OCI-LY3 (cell line): ENCODE results near the gene PREX1.

Experiments
- EZH2phosphoT487 ChIP-seq: fragments of 200-600 bp; shearing (Covaris generic); IDR thresholded peaks from 2 replicates; pipeline ENCODE4 v1.6.1; 2018; ENCODE audit warnings: antibody characterized with exemption, mixed run types, low read depth
- TF ChIP-seq, protein P1 (sequence below): fragments of 200-600, 300-600 bp; sonication (generic); IDR thresholded peaks from 2 replicates; pipeline ENCODE4 v1.5.1; 2014; ENCODE audit warnings: antibody characterized with exemption, low read length, low read depth

DNA sequence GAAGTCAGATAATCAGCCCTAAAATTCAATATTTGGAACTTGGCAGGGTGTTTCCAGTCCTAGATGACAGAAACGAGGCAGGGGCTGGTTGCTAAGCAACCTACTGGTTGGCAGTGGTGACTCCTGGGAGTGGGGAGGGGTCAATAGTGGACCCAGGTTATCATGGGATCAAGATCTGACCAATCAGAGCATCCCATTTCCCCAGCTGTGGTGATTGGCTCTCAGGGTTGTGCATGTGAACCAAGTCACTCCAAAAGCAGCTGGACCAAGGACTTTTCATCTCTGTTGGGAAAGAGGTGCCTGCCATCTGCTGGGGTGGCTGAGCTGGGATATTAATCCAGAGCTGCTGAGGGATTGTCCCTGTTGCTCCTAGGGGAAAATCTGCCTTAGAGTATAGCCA, 253.4 kb downstream of the PREX1 start:
- TF ChIP-seq, protein P1, sequence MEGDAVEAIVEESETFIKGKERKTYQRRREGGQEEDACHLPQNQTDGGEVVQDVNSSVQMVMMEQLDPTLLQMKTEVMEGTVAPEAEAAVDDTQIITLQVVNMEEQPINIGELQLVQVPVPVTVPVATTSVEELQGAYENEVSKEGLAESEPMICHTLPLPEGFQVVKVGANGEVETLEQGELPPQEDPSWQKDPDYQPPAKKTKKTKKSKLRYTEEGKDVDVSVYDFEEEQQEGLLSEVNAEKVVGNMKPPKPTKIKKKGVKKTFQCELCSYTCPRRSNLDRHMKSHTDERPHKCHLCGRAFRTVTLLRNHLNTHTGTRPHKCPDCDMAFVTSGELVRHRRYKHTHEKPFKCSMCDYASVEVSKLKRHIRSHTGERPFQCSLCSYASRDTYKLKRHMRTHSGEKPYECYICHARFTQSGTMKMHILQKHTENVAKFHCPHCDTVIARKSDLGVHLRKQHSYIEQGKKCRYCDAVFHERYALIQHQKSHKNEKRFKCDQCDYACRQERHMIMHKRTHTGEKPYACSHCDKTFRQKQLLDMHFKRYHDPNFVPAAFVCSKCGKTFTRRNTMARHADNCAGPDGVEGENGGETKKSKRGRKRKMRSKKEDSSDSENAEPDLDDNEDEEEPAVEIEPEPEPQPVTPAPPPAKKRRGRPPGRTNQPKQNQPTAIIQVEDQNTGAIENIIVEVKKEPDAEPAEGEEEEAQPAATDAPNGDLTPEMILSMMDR: no peak
- TF ChIP-seq EZH2phosphoT487: no peak
